ENCODE measurements around the gene PDE2A. TPM values are rescaled to one million over a fixed set of nuclear protein-coding genes. Genes with fewer than 3 reads are reported as not detected.

PDE2A gene
- total RNA-seq, 6 donors from 2014 or later: 4.7 to 46.1 (median 16.7) TPM

DNA sequence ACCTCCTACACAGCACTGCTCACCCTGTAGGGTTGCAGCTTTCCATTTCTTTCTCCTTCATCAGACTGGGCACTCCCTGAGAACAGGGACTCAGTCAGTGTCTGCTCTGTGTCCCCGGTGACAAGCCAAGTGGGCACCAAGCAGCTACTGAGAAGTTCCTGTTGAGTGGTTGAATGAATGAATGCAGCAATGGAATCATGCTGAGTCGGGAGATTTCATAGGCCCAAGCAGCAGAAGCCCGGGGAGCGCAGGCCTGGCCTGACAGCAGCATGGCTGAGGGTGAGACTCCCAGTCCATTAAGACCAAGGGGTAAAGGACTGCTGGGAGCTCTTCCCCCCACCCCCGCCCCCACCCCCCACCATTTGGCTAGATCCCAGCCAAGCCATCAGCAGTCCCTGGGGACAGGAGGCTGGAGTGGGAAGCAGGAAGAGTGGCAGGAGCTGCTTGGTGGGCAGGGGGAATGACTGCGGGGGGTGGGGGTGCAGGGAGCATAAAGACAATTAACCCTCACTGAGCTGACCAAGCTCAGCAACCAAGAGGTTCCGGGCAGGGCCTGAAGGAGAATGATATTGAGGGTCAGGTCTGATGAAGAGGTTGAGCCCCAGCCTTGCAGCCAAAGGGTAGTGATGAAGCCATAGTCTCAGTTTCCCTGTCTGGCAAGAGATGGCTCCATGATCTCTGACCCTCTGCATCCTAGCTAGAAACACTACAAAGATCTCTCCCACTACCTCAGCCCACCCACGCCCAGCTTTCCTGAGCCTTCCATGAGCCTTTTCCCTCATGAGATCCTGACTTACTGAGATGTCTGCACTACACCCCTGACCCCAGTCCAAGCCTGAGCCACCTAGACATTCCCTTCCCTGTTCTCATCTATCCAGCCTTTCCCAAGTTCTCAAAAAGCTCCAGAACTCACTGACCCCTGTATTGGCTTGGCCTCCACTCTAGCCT, 2.8 kb downstream of the PDE2A start:
- Histone ChIP-seq H3K36me3 (no peaks in the 10 kb centered on the region), H3K27me3 (peaks cover 0 to 22% (median 10%) of the 10 kb centered on the region in 4 donors), H3K4me3 (no peak overlapping the region), H3K27ac (no peak overlapping the region), H3K4me1 (no peaks in the 10 kb centered on the region), H3K9me3 (peaks cover 5 to 9% (median 8%) of the 10 kb centered on the region in 4 donors)
- ATAC-seq (ENCODE audit: low FRiP score in 2 of 2): no peak
- TF ChIP-seq POLR2AphosphoS5 (IDR thresholded peaks at IDR 0.05): no peak
- TF ChIP-seq, protein P1, sequence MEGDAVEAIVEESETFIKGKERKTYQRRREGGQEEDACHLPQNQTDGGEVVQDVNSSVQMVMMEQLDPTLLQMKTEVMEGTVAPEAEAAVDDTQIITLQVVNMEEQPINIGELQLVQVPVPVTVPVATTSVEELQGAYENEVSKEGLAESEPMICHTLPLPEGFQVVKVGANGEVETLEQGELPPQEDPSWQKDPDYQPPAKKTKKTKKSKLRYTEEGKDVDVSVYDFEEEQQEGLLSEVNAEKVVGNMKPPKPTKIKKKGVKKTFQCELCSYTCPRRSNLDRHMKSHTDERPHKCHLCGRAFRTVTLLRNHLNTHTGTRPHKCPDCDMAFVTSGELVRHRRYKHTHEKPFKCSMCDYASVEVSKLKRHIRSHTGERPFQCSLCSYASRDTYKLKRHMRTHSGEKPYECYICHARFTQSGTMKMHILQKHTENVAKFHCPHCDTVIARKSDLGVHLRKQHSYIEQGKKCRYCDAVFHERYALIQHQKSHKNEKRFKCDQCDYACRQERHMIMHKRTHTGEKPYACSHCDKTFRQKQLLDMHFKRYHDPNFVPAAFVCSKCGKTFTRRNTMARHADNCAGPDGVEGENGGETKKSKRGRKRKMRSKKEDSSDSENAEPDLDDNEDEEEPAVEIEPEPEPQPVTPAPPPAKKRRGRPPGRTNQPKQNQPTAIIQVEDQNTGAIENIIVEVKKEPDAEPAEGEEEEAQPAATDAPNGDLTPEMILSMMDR (IDR thresholded peaks at IDR 0.05): no peak
- TF ChIP-seq EP300 (IDR thresholded peaks at IDR 0.05): no peak
- no peak for TF ChIP-seq POLR2A (IDR thresholded peaks at IDR 0.05)
- no peak for DNase-seq
- 40 to 55% methylated on average over 3 to 8 of the region's 8 CpGs for WGBS, 2 donors

DNA sequence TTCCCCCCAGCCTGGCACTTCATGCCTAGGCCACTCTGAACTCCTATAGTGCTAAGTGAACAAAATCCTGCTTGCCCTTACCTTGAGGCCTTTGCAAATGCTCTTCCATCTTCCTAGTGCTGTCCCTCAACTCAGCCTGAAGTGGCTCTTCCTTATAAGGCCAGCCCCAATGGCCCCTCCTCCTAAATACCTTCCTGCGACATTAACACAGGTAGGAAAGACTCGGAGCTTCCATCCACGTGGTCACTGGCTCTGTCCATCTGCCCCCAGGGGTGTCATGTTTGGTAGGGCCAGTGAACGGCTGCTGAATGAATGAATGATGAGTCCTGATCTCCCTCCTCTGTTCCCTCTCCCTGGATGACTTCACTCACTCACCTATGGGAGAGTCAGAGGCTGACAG, 4.2 kb downstream of the PDE2A start:
- Histone ChIP-seq H3K4me3 (no peak overlapping the region), H3K4me1 (no peaks in the 10 kb centered on the region), H3K27ac (no peak overlapping the region), H3K9me3 (peaks cover 5 to 9% (median 8%) of the 10 kb centered on the region in 4 donors), H3K27me3 (peaks cover 0 to 13% (median 9%) of the 10 kb centered on the region in 4 donors), H3K36me3 (no peaks in the 10 kb centered on the region)
- no peak for TF ChIP-seq POLR2A (IDR thresholded peaks at IDR 0.05)
- TF ChIP-seq, protein P1 (IDR thresholded peaks at IDR 0.05): no peak
- TF ChIP-seq EP300 (IDR thresholded peaks at IDR 0.05): no peak
- no peak for TF ChIP-seq POLR2AphosphoS5 (IDR thresholded peaks at IDR 0.05)
- DNase-seq (no peak), ATAC-seq (ENCODE audit: low FRiP score in 2 of 2) (no peak)
- WGBS, 2 donors: 26 to 43% methylated on average over 4 of the region's 4 CpGs

DNA sequence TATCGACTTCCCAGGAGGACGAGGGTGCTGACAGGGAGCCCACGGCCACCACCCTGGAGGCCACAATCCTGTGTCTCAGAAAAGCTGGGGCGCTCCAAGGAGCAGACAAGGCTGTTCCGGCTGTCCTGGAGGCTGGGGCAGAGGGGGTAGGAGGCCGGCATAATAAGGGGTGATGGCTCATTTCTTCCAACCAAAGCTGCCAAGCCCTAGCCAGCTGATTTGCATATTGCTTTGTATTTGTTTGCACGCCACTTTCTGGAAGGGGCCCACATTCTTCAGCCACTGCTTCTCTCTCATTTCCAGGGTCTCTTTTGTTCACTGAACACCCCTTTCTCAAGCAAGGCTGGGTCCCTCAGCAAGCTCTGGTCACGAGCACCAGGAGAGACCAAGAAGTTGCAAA, 4.7 kb downstream of the PDE2A start:
- Histone ChIP-seq H3K4me3 (no peak overlapping the region), H3K27me3 (peaks cover 0 to 13% (median 9%) of the 10 kb centered on the region in 4 donors), H3K27ac (no peak overlapping the region), H3K36me3 (no peaks in the 10 kb centered on the region), H3K4me1 (no peaks in the 10 kb centered on the region), H3K9me3 (peaks cover 5 to 9% (median 8%) of the 10 kb centered on the region in 4 donors)
- TF ChIP-seq EP300 (IDR thresholded peaks at IDR 0.05) (no peak), POLR2AphosphoS5 (IDR thresholded peaks at IDR 0.05) (no peak)
- TF ChIP-seq, protein P1 (IDR thresholded peaks at IDR 0.05): no peak
- ATAC-seq (ENCODE audit: low FRiP score in 2 of 2) (no peak), DNase-seq (no peak)
- WGBS, 2 donors: 74 to 79% methylated on average over 6 to 8 of the region's 8 CpGs

DNA sequence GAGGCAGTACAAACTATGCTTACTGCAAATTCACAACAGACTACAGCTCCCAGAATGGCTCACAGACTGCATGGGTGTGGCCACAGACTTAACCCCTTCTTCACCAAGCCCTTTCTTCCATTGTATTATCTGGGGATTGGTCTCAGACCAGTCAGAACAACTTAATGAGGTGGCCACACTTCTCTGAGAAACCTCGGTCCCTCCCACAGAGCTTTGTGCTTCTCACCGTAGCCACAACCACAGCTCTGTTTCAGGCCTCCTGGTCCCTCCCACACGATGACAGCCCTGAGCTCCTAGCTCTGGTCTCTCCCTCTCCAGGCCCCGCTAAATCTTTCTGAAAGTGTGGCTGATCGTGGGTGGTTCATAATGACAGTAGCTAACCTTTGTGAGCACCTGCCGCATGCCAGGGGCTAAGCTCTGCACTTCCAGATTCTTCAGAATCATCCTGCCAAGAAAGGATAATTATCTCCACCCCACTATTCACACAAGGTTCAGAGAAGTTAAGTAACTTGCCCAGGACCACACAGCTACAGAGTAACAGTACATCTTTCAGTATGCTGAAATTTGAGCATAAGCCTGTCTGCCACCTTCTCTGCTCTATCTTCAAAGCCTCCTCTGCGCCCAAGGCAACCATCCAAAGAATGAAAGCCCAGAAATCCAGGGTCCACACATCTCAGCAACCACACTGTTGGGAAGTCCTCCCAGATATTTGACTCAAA, 5.4 kb downstream of the PDE2A start:
- H3K27me3 ChIP-seq: peaks cover 0 to 8% (median 5%) of the 10 kb centered on the region in 4 donors
- no peak for ATAC-seq (ENCODE audit: low FRiP score in 2 of 2)

More for the DNA sequence above, 5.4 kb downstream of the PDE2A start:
- no peaks in the 10 kb centered on the region for H3K4me1 ChIP-seq
- TF ChIP-seq, protein P1 (IDR thresholded peaks at IDR 0.05): no peak
- TF ChIP-seq EP300 (IDR thresholded peaks at IDR 0.05) (no peak), POLR2AphosphoS5 (IDR thresholded peaks at IDR 0.05) (no peak), POLR2A (IDR thresholded peaks at IDR 0.05) (no peak)
- no peak overlapping the region for H3K4me3 ChIP-seq
- H3K27ac ChIP-seq: no peak overlapping the region
- DNase-seq: no peak
- 30 to 59% methylated on average over 6 to 7 of the region's 7 CpGs for WGBS, 2 donors
- no peaks in the 10 kb centered on the region for H3K36me3 ChIP-seq
- peaks cover 5 to 9% (median 8%) of the 10 kb centered on the region in 4 donors for H3K9me3 ChIP-seq

Measured in upper lobe of left lung (tissue), 6 donors.